GM20000 (cell line): Measurements from ENCODE around the gene TAF5.
"Not testable (repeated sequence)": the region's sequence is repeated elsewhere in the genome, so short reads cannot be mapped to it uniquely, and the experiment has no call there.

Experiments
- DNase-seq: peaks from one replicate; pipeline ENCODE4 v3.0.0; 2012; ENCODE audit warnings: low spot score
- TF ChIP-seq, protein P1 (sequence below): IDR thresholded peaks from 2 replicates; pipeline ENCODE4 v1.5.1; 2012; ENCODE audit warnings: mild to moderate bottlenecking, control low read depth; ENCODE audit errors: extremely low read depth, missing control alignments

TAF5 gene

DNA sequence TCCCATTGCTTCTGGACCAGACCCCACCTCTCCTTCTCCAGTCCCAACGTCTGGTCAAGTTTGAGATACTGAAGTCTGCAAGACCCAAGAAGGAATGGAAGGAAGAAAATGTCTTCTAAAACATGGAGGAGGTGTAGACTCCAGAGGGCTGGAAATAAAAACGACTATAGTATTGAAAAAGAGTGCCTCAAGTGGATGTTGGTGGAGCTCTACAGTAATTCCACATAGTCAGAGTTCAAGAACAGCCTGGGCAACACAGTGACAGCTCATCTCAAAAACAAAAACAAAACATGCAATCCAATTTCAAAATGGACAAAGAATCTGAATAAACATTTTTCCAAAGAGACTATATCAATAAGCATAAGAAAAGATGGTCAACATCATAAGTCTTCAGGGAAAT, 14.5 kb upstream of the TAF5 start:
- no peak for DNase-seq
- TF ChIP-seq, protein P1, sequence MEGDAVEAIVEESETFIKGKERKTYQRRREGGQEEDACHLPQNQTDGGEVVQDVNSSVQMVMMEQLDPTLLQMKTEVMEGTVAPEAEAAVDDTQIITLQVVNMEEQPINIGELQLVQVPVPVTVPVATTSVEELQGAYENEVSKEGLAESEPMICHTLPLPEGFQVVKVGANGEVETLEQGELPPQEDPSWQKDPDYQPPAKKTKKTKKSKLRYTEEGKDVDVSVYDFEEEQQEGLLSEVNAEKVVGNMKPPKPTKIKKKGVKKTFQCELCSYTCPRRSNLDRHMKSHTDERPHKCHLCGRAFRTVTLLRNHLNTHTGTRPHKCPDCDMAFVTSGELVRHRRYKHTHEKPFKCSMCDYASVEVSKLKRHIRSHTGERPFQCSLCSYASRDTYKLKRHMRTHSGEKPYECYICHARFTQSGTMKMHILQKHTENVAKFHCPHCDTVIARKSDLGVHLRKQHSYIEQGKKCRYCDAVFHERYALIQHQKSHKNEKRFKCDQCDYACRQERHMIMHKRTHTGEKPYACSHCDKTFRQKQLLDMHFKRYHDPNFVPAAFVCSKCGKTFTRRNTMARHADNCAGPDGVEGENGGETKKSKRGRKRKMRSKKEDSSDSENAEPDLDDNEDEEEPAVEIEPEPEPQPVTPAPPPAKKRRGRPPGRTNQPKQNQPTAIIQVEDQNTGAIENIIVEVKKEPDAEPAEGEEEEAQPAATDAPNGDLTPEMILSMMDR, result no peak

DNA sequence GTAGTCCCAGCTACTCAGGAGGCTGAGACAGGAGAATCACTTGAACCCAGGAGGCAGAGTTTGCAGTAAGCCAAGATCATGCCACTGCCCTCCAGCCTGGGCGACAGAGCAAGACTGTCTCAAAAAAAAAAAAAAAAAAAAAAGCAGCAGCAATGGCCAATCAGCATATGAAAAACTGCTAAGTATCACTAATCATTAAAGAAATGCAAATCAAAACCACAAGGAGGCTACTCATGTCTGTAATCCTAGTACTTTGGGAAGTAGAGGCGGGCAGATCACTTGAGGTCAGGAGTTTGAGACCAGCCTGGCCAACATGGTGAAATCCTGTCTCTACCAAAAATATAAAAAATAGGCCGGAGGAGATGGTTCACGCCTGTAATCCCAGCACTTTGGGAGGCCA, 13.2 kb upstream of the TAF5 start:
- DNase-seq, result not testable (repeated sequence)

DNA sequence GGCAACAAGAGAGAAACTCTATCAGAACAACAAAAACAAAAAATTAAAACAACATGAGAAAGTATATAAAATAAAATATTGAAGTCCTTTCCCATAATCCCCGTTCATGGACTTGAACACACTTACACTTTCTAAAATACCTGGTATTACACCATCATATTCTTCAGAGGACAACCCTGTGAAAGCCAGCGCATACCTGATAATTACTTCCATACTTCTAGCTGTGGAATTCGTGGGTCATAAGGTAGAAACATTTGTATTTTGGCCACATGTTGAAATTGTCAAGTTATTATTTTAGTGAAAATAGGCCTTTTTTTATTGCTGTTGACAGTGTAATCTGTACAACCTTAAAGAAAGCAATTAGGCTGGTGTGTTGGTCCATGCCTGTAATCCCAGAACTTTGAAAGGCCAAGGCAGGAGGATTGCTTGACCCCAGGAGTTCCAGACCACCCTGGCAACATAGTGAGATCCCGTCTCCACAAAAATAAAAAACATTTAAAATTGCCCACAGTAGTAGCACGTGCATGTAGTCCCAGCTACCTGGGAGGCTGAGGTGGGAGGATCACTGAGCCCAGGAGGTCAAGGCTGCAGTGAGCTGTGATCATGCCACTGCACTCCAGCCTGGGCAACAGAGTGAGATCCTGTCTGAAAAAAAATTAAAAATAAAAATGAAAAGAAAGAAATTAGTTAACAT, 11.7 kb upstream of the TAF5 start:
- DNase-seq, result no peak
- TF ChIP-seq, protein P1, result no peak

GRCh38 chr10:103359493-103359892, 8.3 kb upstream of the TAF5 start:
- not testable (repeated sequence) for DNase-seq

- not testable (repeated sequence) for DNase-seq
These were observed 7.0 kb upstream of the TAF5 start for GRCh38 chr10:103360791-103361190.

DNA sequence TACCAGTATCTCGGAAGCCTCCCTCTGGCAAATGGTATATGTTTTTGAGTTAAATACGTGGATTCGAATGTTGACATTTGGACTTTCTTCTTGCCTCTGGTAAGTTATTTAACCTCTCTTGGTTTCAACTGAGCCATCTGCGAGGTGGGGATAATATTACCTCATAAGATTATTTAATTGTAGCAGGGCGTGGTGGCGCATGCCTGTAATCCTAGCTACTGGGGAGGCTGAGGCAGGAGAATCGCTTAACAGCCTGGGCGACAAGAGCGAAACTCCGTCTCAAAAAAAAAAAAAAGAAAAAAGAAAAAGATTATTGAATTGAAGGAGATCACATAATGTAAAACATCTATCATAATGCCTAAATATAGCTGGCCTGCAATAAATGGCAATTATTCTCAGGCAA, 396 bp upstream of the TAF5 start:
- DNase-seq, result no peak
- TF ChIP-seq, protein P1, result no peak

GRCh38 chr10:103373544-103373943, 5.8 kb downstream of the TAF5 start:
- TF ChIP-seq, protein P1, result no peak
- DNase-seq, result no peak

- DNase-seq, result no peak
- TF ChIP-seq, protein P1, result no peak
These were observed 6.5 kb downstream of the TAF5 start for GRCh38 chr10:103374263-103374662.

DNA sequence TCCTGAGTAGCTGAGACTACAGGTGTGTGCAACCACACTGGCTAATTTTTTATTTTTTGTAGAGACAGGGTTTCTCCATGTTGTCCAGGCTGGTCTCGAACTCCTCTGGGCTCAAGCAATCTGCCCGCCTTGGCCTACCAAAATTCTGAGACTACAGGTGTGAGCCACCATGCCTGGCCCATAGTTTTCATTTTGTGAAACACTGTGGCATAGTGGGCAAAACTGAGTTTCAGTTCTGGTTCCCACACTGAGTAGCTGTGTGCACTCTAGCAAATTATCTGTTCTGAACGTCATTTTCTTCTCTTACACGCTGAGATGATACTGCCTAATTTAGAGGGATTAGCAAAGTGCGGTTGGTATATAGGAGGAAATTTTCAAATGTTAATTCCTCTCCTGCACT, 15.0 kb downstream of the TAF5 start:
- TF ChIP-seq, protein P1, result no peak
- DNase-seq, result no peak
